Renal pelvis (tissue), 12 donors: ENCODE data around the gene THOC1. TPM values are rescaled to one million over a fixed set of nuclear protein-coding genes. Genes with fewer than 3 reads are reported as not detected.
"Not testable (repeated sequence)": the region's sequence is repeated elsewhere in the genome, so short reads cannot be mapped to it uniquely, and the experiment has no call there.

Experiments used
- DNase-seq: peaks from one replicate; pipeline ENCODE4 v3.0.0-alpha.2; 2013
- long read RNA-seq, 16 experiments: transcript quantifications; one replicate each; lab custom pipeline, GENCODE V29; 2026
- polyA plus RNA-seq, 3 donors: library from polyadenylated mRNA; unstranded; fragments of 120-200 nt; gene quantifications; one replicate each; pipeline ENCODE4 v1.2.1, GENCODE V29; 2013; ENCODE audit not compliant: insufficient read length in 3 of 3

Gene THOC1, protein sequence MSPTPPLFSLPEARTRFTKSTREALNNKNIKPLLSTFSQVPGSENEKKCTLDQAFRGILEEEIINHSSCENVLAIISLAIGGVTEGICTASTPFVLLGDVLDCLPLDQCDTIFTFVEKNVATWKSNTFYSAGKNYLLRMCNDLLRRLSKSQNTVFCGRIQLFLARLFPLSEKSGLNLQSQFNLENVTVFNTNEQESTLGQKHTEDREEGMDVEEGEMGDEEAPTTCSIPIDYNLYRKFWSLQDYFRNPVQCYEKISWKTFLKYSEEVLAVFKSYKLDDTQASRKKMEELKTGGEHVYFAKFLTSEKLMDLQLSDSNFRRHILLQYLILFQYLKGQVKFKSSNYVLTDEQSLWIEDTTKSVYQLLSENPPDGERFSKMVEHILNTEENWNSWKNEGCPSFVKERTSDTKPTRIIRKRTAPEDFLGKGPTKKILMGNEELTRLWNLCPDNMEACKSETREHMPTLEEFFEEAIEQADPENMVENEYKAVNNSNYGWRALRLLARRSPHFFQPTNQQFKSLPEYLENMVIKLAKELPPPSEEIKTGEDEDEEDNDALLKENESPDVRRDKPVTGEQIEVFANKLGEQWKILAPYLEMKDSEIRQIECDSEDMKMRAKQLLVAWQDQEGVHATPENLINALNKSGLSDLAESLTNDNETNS
- 100 to 1,000 TPM in 2 of 3 donors, 10 to 100 TPM in 1; 63.2 to 123 (median 119) TPM for polyA plus RNA-seq
- long read RNA-seq, donor 1, transcript THOC1-201 (21 exons, 2,087 nt): major isoform, 10 of 17 reads
- long read RNA-seq, donor 1, partial matches to known transcripts: 0 of 17 reads
- long read RNA-seq, donor 1, other reads (novel, unspliced or antisense): 0 of 17 reads
- long read RNA-seq, donor 2, partial matches to known transcripts: 0 of 8 reads
- long read RNA-seq, donor 2, other reads (novel, unspliced or antisense): 0 of 8 reads
- long read RNA-seq, donor 3, transcript THOC1-201 (21 exons, 2,087 nt): major isoform, 7 of 10 reads
- long read RNA-seq, donor 3, partial matches to known transcripts: 0 of 10 reads
- long read RNA-seq, donor 3, other reads (novel, unspliced or antisense): 0 of 10 reads
- long read RNA-seq, donor 4, transcript THOC1-201 (21 exons, 2,087 nt): major isoform, 6 of 9 reads
- long read RNA-seq, donor 4, partial matches to known transcripts: 0 of 9 reads
- long read RNA-seq, donor 4, other reads (novel, unspliced or antisense): 0 of 9 reads
- long read RNA-seq, donor 5, partial matches to known transcripts: 0 of 3 reads
- long read RNA-seq, donor 5, other reads (novel, unspliced or antisense): 0 of 3 reads
- long read RNA-seq, donor 6, partial matches to known transcripts: 0 of 10 reads
- long read RNA-seq, donor 6, other reads (novel, unspliced or antisense): 0 of 10 reads
- long read RNA-seq, donor 7, partial matches to known transcripts: 6 of 12 reads
- long read RNA-seq, donor 7, other reads (novel, unspliced or antisense): 0 of 12 reads
- long read RNA-seq, donor 8, partial matches to known transcripts: 0 of 4 reads
- long read RNA-seq, donor 8, other reads (novel, unspliced or antisense): 0 of 4 reads
- long read RNA-seq, donor 9, transcript THOC1-201 (21 exons, 2,087 nt): major isoform, 7 of 12 reads
- long read RNA-seq, donor 9, partial matches to known transcripts: 0 of 12 reads
- long read RNA-seq, donor 9, other reads (novel, unspliced or antisense): 0 of 12 reads
- long read RNA-seq, donor 10, partial matches to known transcripts: 0 of 15 reads
- long read RNA-seq, donor 10, other reads (novel, unspliced or antisense): 0 of 15 reads
- long read RNA-seq, donor 11, transcript THOC1-201 (21 exons, 2,087 nt): major isoform, 9 of 14 reads
- long read RNA-seq, donor 11, partial matches to known transcripts: 0 of 14 reads
- long read RNA-seq, donor 11, other reads (novel, unspliced or antisense): 0 of 14 reads
- long read RNA-seq, donor 12, partial matches to known transcripts: 0 of 17 reads
- long read RNA-seq, donor 12, other reads (novel, unspliced or antisense): 0 of 17 reads
- long read RNA-seq, donor 13, partial matches to known transcripts: 0 of 10 reads
- long read RNA-seq, donor 13, other reads (novel, unspliced or antisense): 0 of 10 reads
- long read RNA-seq, donor 14: 0 reads
- long read RNA-seq, donor 15: 0 reads
- long read RNA-seq, donor 16, transcript THOC1-201 (21 exons, 2,087 nt): major isoform, 5 of 10 reads
- long read RNA-seq, donor 16, partial matches to known transcripts: 0 of 10 reads
- long read RNA-seq, donor 16, other reads (novel, unspliced or antisense): 0 of 10 reads

DNA sequence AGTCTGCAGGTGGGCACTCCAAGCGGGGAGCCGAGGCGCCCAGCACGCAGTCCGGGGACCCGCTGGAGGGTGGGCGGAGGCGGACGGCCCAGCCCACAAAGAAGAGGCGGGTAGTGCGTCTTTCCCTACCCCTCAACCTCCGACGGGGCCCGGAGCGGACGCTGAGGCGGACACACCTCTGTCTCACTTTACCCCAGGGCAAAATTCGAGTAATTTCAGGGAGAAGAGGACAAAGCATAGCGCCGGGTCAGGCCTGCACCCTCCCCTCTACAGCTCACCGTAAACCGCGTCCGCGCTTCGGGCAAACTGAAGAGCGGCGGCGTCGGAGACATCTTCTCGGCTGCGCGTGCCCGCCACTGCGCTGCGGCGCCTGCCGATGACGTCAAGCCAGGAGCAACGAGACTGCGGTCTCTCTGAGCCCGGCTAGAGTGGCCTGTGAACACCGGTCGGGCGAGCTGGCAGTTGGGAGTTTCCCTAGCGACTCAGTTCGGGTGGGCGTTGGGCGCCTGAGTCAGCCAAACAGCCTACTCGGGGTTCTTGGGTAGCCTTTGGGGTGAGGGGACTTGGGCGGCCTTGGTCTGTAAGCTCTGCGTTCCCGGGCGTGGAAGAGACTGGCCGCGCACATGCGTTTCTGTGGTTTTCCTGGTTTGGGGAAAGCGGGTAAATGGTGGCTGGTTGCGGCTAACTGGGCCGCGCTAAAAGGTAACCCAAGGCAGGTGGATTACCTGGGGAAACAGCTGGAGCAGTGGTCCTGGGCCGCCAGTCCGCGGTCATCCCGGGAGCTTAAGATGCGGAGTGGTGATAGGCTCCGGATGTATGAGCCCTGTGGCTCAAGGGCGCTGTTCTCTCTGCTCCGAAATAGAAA, at the start of gene THOC1:
THOC1 (minus strand) TSS at position 360 of the 865 bp plus-strand sequence; CDS start at position 332, 28 bp downstream.
- DNase-seq: peak; percentile 93

DNA sequence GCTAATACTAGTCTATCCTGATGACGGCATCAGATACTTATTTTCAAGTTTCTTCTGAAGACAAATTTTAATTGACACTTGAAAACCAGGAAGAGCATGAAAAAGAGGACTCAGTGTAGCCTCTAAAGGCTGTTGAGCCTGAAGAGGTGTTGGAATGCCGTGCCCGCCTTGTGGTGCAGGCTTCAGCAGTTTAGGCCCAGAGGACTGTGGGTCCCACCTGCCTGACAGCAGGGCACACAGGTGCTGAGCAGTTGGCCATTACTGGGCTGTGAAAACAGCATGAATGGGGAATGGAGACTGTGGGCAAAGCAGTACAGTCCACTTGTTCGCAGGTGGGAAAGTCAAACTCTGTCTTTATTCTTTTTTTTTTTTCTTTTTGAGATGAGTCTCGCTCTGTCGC, 49.8 kb upstream of the THOC1 start:
- no peak for DNase-seq

DNA sequence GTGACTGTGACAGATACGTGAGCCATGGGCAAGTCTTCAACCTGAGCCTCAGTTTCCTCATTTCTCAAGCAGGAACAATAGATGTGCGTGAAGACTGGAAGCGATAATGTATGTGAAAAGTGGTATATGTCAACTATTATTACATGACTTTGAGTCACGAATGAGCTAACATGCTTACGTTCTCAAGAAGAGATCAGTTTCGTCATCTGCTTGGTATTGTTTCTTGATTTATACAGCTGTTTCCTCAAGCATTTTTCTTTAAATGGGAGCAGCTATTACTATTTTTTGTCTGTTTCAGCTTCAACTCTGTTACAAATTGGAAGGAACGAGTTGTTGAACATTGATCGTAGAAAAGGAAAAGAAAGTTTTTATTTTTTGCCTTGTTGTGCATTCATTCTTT, 48.5 kb upstream of the THOC1 start:
- no peak for DNase-seq

DNA sequence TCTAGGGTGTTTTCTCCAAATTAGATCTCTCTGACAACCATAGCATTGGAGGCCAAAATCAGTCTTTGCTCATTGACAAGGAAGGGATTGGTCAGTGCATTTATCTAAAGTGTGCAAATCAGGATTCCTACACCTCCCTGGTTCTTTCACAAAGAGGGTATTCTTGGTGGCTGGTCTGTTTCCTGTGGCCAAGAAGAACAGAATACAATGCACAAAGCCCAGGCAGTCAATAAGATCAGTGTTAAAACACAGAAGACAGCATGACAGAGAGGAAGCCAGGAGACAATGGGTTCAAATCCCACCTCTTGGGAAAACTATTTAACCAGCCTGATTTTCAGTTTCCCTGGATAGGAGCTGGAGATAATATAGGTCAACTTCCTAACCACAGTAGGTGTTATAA, 46.1 kb upstream of the THOC1 start:
- no peak for DNase-seq

DNA sequence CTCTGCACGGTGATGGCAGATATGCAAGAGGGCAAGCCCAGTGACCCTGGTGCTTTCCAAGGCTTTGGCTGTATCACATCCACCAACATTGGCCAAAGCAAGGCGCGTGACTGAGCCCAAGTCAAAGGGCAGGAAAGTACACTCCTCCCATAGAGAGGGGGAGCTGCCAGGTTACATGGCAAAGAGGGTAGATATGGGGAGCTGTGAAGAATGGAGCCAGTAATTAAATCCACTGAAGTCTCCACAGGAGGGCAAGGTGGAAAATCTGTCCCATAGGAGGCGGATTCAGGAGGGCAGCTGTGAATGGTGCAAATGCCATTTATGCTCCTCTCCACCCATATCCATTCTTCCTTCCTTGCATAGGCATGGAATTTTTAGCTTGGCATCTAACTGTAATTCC, 44.6 kb upstream of the THOC1 start:
- no peak for DNase-seq

DNA sequence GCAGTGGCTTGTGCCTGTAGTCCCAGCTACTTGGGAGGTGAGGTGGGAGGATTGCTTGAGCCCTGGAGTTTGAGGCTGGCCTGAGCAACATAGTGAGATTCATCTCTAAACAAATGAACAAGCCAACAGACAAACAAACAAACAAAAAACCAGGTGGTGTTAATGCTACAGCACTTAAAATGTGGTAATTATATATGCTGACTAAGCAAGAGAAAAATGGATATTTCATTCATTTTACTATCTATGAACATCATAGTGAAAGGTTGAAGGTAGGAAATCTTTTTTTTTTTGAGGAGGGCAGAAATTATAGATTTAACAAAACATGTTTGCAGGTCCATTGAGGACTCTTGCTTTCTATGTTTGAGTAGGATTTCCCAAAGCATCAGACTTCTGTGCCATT, 42.2 kb upstream of the THOC1 start:
- DNase-seq: no peak

DNA sequence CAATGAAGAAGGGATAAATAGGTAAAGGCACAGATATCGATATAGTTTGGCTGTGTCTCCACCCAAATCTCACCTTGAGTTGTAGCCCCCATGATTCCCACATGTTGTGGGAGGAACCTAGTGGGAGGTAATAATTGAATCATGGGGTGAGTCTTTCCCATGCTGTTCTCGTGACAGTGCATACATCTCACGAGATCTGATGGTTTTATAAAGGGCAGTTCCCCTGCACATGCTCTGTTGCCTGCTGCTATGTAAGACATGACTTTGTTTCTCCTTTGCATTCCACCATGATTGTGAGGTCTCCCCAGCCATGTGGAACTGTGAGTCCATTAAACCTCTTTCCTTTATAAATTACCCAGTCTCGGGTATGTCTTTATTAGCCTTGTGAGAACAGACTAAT, 40.2 kb upstream of the THOC1 start:
- not testable (repeated sequence) for DNase-seq

DNA sequence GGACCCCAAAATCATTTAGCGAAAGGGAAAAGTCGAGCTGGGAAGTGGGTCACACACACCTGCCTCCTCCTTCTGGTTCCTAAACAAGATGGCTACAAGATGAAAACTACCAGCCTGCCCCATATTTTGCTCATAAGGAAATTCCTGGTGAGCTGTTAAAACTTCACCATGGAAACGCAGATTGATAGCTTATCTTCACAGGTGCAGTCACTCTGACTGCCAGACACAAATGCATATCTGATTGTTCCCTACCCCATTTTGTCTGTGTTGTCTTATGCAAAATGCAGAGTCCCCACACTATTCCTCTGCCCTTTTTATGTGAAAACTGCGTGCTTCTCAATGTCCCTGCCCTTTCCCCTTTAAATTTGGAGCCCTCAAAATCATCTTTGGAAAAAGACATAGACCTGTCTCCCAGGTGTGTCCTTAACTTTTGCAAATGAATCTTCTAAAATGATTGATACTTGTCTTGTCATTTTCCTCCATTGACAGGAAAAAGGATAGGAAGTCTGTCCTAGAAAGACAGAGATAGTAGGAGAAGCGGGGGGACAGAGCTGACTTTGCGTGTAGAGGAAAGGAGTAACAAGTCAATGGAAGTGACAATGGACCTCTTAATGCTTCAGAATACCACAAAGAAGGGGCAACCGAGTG, 38.9 kb upstream of the THOC1 start:
- no peak for DNase-seq

DNA sequence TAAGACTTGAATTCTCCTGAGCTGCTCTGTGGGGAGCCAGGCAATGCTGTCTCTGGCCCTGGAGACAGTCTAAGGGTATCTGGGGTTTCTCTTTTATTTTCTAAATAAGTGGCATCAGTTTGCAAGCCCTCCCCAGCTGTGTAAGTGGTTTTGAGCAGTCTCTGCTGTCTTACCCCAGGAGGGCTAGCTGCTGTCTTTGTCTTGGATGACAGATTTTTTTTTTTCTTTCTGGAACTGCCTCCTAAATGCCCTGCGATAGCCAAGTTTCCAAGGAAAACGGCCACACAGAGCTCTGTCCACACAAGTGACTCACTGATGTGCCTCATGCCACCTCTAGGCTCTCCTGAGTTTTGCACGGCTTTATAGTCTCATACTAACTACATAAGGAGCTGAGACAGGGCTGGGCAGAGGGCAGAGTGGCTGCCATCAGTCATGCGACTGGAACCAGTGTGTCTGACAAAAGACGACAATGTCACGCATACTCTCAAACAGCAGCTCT, 37.2 kb upstream of the THOC1 start:
- DNase-seq: no peak

DNA sequence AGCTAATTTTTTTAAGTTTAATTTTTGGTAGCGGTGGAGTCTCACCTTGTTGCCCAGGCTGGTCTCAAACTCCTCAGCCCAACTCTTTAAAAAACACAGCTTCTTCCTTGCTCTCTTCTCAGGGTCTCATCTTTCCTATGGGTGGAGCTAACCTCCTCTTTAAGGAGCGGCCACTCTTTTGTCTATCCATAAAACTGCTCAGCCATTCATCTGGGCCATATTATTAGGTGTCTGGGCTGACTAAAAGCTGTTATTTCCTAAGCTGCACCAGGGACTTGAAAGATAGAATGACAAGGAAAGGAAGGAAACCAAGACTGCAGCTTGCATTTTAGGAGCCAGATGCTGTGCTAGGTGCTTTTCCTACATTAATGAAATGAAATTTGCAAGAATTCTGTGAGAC, 35.8 kb upstream of the THOC1 start:
- no peak for DNase-seq

DNA sequence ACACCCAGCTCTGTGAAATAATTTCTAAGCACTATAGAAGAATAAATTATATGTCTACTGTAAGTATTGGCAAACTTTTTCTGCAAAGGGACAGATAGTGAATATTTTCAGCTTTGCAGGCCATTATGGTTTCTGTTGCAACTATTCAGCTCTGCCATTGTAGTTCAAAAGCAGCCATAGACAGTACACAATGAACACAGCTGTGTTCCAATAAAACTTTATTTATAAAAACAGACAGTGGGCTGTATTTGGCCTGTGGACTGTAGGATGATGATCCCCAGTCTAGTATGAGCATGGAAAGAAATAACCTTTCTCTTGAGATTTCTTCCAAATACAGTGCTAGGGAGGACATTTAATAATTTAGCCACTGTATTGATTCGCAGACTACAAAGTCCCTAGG, 35.2 kb upstream of the THOC1 start:
- DNase-seq: no peak

DNA sequence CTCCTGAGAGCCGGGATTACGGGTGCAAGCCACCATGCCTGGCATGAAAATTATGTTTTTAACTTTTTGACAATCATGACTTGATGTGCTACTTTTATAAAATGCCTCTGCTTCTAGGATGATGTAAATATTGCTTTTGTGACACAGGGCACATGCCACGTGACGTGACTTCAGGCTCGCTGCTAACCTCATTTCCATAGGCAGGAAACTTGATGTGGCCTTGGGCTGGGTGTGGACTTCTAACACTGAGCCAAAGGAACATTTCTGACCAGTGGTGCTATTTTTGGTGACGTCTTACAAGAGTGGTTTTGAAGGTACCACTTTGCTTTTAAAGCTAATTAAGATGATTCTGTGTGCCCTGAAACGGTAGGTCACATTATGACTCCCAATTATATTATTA, 34.2 kb upstream of the THOC1 start:
- no peak for DNase-seq

DNA sequence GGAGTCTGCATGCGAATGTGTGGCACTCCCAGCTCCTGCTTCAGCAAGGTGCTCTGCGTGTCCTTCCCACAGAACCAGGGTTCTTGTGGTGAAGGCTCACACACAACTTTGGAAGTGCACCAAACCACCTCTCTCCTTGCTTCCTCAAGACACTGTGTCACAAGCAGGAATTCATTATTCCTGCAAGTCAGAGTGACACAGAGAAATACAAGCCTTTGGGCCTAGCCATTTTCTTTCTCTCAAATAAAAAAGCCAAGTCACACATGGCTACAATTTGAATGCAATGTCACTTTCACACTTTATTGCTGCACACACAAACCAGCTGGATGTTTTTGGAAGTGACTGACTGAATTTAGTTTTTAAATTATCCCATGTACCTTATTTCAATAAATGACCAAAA, 30.1 kb upstream of the THOC1 start:
- no peak for DNase-seq

DNA sequence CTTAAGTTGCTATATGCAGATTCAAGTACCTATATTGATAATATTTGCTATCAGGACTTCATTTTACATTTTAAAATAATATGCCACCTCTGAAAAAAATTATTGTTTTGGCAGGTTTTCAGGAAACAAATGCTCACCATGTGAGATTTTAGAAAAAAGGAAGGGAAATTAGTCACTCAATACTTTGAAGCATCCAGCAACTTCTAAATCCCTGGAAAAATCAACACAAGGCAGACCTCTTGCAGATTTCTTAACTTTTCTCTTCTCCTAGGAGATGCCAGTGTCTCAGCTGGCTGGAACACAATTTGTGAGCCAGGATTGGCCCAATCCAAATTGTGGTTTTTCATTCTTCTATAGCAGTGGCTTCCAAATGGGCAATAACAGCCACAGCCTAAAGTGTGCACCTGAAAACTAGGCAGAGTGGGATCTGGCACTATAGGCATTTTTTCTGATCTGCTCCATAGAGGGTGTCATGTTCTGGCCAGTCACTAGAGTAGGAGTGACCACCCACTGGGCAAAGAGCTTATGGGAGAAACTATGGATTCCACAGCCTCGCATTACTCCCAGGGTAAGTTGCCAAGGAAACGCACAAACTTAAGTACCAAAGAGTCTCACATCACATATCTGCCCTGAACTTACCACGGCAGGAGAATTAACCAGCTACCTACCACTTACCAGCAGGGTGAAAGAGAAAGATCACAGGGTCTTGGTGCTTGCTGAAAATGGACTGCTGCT, 28.1 kb upstream of the THOC1 start:
- no peak for DNase-seq

DNA sequence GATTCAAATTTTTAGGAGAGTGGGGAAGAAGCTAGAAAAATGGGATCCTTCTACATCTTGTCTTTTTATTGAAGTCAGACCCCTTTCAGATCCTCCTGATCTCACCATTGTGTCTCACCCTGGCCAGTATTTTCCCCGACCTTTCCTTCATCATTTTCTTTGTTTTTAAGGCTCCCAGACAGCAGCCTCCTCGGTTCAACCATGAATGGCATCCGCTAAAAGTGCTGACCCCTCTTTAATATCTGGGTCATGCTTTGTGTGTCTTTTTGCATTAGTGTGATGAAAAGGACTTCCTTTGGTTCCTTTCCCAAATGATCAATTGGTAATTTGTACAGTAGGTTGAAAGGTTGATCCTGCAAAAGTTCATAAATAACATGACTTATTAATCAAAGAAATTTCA, 26.7 kb upstream of the THOC1 start:
- no peak for DNase-seq

DNA sequence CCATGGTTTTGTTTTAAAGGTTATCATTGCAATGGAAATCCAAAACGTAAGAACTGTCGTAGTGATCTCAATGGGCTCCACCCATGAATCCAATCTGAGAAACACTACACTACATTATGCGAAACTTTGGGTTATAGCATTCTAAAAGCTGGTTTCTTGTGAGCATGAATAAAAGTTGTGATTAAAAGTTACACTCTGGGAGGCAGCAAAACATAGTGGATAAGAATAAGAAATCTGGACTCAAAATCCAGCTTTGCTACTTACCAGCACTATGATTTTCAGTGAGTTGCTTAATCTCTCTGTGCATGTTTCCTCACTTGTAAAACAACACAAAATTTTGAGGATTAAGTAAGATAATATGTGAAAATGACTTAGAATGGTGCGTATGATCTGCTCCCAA, 25.7 kb upstream of the THOC1 start:
- DNase-seq: no peak

DNA sequence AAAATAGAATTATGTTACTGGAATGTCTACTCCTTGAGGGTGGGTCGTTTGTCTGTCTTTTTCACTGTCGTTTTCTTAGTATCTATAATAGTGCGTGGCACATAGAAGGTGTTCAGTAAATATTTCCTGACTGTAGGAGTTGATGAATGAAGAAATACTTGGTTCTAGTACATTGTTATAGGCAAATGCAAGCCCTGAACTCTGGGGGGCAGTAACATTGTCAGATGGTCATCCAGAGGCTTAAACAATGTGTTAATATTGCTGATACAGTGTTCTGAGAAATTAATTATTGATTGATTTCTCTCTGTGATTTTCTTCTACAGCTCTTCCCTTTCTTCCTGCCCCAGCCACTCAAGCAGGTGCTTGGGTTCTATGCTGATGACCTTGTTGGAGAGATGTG, 24.4 kb upstream of the THOC1 start:
- no peak for DNase-seq
